Left renal pelvis (tissue), 4 donors: ENCODE results near the gene E2F4. TPM values are rescaled to one million over a fixed set of nuclear protein-coding genes. Genes with fewer than 3 reads are reported as not detected.

Experiments
- DNase-seq, 4 donors: peaks; one replicate each; pipeline ENCODE4 v3.0.0-alpha.2; 2013; ENCODE audit warnings: low read depth in 4 of 4, low spot score in 3 of 4
- polyA plus RNA-seq, 4 donors: library from polyadenylated mRNA; unstranded; fragments of 120-200 nt; gene quantifications; one replicate each; pipeline ENCODE4 v1.2.1, GENCODE V29; 2013; ENCODE audit not compliant: insufficient read length in 4 of 4

Gene E2F4, protein sequence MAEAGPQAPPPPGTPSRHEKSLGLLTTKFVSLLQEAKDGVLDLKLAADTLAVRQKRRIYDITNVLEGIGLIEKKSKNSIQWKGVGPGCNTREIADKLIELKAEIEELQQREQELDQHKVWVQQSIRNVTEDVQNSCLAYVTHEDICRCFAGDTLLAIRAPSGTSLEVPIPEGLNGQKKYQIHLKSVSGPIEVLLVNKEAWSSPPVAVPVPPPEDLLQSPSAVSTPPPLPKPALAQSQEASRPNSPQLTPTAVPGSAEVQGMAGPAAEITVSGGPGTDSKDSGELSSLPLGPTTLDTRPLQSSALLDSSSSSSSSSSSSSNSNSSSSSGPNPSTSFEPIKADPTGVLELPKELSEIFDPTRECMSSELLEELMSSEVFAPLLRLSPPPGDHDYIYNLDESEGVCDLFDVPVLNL
- polyA plus RNA-seq, result 10 to 100 TPM; 50.0 to 71.4 (median 50.9) TPM

DNA sequence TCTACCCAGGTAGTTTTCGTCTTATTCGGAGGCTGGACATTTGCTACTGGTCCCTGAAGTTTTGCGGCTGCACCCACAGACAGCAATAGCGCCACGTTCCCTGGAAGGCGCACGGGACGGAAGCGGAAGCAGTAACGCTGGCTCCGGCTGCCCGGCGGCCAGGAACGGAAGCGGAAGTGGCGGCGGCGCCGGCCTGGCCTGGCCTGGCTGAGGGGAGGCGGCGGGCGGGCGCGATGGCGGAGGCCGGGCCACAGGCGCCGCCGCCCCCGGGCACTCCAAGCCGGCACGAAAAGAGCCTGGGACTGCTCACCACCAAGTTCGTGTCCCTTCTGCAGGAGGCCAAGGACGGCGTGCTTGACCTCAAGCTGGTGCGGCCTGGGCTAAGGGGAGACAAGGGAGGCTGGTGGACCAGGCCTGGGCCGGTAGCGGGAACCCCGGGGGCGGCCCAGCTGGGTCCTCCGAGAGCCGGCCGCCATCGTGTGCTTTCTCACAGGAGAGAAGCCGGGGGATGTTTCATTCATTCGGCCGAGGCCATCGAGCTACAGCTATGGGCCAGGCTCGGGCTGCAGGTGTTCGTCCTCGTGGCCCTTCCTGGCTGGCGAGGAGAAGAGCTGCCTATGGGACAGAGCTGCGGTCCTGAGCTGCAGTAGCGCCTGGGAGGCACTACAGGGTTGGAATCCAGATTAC, at the start of gene E2F4:
Gene E2F4, plus strand, starts transcription at position 161 of the 687 bp plus-strand sequence. Its CDS starts 73 bp downstream, at position 234.
- DNase-seq, result peak; percentile 67 to 84 (median 76)

- DNase-seq, result no peak
These were observed 49.6 kb upstream of the E2F4 start for GRCh38 chr16:67142342-67142741.

DNA sequence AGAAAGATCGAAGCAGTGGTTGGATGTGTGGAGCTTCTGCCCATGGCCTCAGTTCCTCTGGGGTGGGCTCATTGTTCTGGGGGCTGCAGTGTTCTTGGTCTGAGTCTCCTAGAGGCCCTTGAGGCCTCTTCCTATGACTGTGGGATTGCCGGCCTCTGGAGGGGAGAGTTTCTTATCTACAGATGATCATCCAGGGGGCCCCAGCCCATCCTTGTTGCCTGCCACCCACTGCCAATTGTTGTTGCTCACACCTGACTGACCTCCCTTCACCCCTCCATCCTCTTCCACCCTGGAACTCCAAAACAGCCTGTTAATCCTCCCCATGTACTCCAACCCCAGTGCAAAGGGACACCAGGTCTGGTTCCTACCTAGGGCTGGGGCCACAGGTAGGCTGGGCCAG, 47.0 kb upstream of the E2F4 start:
- no peak for DNase-seq

DNA sequence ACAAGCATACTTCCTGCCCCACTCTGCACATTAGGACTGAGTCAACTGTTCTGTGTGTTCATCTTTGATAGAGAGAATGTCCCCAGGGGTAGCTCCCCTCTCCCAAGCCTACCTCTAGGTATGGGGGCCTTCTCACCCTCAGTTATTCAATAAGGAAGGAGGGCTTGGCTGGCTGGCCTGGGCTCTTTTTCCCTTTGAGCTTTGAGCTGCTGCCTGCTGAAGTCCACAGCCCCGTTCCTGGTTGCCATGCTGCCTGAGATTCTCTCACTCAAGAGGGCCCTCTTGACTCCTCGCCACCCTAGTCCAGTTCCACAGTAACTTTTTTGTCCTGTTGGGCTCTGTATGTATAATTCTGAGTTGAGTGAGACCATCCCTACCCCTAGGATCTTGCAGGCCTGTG, 46.2 kb upstream of the E2F4 start:
- no peak for DNase-seq

DNA sequence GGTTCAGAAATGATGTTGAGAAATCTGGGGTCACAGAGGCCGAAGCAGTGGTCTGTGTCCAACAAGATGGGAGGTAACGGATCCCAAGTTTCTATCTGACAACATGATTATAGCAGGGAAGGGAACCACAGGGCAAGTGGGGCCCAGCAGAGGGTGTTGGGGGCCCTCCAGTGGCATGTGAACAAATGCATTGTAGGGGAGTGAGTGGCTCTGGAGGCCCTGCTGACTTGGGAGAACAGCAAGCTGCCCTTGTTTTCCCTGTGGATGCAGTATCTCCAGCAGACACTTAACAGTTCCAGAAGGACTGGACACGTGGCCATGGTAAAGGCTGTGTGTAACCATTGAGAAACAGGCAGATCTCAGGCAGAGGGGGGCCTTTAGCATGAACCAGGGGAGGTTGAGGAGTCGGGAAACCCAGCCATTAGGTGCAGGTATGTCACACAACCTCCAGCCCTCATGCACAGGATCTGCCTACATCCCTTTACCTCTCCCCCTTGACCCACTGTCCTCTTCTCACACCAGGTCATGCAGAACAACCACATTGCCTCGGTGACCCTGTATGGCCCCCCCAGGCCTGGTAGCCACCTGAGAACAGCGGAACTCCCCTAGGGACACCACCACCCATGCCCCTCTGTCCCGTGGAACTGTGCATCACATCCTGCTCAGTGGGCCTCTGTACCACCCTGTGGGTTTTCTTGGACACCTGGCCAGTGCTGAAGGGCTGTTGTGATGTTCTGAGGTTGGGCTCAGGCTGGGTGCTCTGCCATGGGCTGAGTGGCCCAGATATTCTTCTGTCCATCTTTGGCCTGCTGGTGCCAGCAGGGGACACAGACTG, 45.2 kb upstream of the E2F4 start:
- no peak for DNase-seq

GRCh38 chr16:67147437-67148140, 44.4 kb upstream of the E2F4 start:
- DNase-seq, result no peak

- no peak for DNase-seq
These were observed 43.7 kb upstream of the E2F4 start for GRCh38 chr16:67148221-67148620.

DNA sequence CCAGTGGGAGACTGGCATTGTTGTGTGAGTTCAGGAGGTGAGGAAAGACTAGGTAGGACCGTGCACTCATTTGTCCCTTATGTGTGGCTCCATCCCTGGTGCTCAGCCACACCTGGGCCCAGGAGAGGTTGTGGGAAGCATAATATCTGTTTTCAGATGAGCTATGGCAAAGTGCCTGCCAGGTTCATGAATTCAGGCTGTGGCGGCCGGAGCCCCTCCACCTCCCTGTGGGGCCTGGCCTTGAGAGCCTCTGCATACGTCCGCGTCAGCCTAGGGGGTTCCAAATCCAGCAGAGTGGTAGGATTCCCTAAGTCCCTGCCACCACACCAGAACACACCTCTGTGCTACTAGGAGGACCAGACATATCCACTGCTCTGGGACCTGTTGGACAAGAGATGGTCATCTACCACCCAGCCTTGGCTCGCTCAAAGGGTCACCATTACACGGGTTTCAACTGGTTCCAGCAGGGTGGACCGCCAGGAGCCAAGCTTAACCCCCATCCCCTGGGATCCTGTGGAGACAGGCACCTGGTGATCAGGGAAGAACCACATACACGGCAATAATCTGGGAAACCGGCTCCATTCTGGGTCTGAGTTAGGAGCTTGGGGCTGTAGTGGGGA, 43.2 kb upstream of the E2F4 start:
- no peak for DNase-seq

DNA sequence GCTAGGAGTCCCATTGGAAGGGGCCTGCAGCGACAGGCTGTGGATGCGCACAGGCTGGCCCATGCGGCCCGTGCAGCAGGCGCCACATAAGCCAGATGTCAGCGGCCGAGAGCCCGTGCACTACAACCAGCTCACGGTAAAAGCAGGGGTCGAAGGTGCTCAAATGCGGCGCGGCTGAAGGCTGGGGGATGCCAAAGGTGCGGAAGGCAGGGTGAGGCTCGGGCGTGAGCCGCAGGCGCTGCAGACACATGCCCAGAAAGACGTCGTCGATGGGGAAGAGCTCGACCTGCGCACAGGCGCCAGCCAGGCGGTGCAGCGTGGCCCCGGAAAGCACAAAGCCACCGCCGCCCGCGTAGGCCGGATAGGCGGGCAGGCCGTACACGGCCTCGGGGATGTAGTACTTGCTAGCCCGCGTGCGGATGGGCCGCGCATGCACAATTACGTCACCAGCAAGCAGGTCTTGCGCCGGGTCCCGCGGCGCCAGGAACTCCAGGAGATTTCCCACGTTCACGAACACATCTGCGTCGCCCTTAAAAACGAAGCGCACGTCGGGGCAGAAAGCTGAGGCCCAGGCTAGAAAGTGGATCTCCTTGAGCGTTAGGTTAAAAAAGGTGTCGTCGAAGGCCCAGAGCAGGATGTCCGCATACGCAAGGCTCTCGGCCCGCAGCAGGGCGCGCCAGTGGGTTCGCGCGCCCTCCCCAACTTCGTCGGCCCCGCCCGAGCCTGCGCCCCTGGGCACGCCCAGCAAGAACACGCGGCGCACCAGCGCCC, 42.5 kb upstream of the E2F4 start:
- no peak for DNase-seq

- no peak for DNase-seq
These were observed 41.7 kb upstream of the E2F4 start for GRCh38 chr16:67150047-67150832.

DNA sequence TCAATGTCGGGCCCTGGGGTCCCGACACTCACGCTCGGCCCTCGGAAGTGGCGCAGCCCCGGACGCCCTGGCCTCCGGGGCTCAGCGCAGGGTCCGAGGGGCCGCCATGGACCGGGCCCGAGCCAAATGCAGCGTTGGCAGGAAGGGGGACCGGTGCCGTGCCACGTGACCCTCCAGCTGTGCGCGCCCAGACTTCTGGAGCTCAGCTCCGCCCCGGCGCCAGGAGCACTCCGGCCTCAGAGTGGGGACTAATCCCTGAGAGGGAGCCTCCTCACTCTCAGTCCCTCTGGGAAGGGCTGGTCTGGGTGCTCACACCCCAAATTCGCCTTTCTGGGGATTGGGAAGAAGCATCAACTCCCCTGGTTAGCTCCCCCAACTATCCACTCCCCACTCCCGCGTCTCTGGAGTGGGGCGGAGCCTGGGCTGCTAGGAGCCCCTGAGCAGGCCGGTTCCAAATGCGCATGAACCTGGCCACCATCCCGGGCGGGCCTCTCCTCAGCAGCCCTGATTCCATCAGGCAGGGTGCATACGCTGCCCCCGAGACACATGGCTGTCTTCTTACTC, 41.0 kb upstream of the E2F4 start, which contains the start of gene B3GNT9:
Gene B3GNT9, minus strand, starts transcription at position 166 of the 564 bp plus-strand sequence. CDS start 513 bp downstream, outside the sequence.
- no peak for DNase-seq

DNA sequence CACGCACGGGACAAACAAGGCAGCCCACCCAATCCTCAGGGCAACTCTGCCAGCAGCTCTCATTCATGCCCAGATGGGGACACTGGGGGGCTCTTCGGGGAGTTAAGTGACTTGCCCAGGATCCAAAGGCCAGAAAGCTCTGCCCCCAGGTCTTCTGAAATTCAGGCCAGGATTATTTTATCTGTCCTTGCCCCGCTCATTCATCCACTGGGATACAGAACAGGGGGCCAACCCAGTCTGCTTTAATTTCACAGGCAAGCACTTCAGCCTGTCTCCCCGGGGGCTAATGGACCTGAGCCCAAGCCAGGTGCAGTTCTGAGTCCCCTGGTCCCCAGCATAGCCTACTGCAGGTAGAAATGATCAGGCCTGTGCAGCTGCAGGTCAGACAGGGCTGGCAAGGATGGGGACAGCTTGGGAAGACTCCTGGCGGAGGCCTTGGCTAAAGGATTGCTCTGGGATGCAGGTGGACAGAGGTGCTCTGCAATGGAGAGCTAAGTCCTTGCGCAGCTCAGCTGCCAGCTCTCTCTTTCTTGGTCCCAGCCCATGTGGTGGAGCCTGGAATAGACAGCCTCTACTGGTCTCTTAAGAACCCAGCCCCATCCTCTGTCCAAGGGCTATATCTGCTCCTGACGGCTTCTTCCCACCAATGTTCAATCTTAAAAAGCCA, 40.4 kb upstream of the E2F4 start:
- DNase-seq, result no peak

DNA sequence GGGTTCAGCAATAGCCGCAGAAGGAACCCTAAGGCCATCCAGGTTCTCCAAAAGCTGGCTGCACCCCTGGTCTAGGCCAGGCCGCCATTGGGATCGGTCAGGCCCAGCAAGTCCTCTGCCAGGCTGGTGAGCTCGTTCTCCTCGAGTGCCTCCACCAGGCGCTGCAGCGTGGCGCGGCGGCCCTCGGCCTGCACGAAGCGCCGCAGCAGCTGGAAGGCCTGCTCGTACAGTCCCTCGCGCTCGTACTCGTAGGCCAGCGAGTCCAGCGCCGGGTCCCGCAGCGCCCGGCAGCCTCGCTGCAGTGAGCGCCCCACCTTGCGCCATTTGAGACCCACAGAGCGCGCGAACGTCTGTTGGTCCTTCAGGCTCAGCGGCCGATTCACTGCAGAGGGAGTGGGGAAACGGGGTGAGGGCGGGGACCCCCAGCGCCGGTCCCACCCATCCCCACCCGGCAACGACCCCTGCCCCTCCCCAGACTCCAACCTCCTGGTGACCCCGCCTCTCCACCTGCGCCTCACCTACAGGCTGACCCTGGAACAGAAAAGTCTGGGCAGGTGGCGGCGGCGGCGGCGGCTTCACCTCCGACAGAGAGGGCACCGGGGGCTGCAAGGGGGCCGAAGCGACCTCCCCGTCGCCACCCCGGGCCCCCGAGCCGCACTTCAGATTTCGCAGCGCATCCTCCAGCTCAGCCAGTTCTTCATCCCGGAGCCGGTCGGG, 37.2 kb upstream of the E2F4 start:
- DNase-seq, result no peak

DNA sequence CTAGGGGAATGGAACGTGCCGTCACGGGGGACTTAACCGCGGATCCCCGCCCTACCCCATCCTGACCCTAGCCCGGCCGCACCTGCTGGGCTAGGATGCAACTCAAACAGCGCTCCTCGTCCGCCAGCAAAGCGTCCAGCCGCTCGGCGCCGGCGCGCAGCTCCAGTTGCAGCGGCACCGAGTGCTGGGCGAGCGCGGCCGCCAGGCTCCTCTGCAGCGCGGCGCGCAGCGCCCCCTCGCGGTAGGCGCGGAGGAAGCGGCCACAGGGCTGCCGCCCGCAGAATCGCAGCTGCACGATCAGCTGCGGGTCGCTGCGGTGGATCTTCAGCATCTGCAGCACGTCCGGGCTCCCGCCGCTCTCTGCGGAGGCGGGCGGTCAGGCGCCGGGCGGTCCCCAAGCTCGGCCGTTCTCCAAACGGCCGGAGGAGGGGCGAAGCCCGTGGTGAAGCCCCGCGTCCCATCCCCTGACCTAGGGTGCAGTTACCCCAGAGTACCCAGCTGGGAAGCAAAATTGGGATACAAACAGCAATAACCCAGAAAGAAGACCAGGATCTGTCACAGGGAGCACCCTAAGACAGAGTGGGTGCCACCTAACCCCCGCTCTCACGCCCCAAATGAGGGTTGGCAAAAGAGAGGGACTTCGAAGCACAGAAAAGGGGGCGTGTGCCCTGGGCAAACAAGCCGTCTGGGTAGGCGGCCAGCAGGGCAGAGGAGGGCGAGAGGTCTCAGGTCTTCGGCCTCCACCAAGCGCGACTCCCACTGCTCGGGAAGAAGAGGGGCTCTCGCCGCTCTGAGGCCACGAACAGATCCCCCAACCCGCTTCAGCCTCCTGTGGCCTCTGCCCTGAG, 36.4 kb upstream of the E2F4 start:
- DNase-seq, result no peak

DNA sequence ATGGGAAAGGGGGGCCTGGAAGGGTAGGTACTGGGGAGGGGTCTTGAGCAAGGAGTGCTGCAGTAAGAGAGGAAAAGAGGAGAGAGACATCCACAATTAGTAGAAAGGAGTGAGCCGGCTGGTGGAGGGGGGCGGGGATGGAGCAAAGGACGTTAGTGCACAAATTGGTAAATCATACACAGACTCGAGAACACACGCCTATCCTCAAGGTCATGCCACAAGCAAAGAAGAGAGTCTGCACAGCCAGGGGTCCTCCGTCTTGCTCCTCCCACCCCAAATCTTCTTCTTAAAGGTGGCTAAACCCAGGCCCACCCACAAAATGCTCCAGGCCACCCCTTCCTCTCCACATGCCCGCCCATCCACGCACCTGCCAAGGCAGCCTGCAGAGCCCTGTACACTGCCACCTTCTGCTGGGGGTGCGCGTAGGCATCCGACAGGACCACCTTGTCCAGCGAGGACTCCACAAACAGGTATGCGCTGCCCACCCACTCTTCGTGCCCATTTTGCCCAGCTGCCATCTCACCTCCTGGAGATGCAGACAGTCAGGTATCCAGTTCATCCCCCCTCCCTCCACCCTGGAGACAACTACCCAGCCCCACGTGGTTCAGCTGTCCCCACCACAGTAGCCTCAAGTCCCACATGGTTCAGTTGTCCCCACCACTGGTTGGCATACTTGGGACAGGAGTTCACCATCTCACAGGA, 35.7 kb upstream of the E2F4 start:
- no peak for DNase-seq
